HCT116 (cell line): ENCODE measurements around the gene TNS3. TPM values are rescaled to one million over a fixed set of nuclear protein-coding genes. Genes with fewer than 3 reads are reported as not detected.

ENCODE experiments used
- ATAC-seq: fragments of 200-7000 bp; cut with Tn5 transposase; 2 replicates; pipeline ENCODE4 v1.9.1; 2020; ENCODE audit warnings: mild to moderate bottlenecking, moderate library complexity
- BruUV-seq: library from RNA; stranded (reverse); fragments of 400-500 nt; replicated peaks from 2 replicates; lab custom pipeline; 2021; lab: Mats Ljungman, UMichigan
- CTCF ChIA-PET: fragments of 300-600 bp; sonication (Branson Sonifier 250); formaldehyde crosslinking; loops from one replicate; lab custom pipeline; 2021; ENCODE audit warnings: antibody characterized with exemption; lab: Charles Lee
- POLR2A ChIA-PET: fragments of 300-600, 350-600 bp; sonication (Branson Sonifier 250); formaldehyde crosslinking; loops from one replicate; lab custom pipeline; 2021; ENCODE audit warnings: antibody characterized with exemption; lab: Charles Lee
- RAD21 ChIA-PET, 2 experiments: fragments of 300-600 bp; sonication (Branson Sonifier 250); formaldehyde crosslinking; loops; one replicate each; lab custom pipeline; 2023; ENCODE audit warnings: low total read pairs in 2 of 2; ENCODE audit not compliant: uncharacterized antibody in 2 of 2, unreplicated experiment in 2 of 2, low non-redundant PET in 1 of 2; lab: Charles Lee
- DNase-seq: peaks from one replicate; pipeline ENCODE4 v3.0.0-alpha.2; 2010; ENCODE audit warnings: low read depth, low spot score
- H2AFZ ChIP-seq: fragments of 200-600 bp; shearing (Covaris generic), sonication (generic); 2 replicates; pipeline ENCODE4 v1.6.1; 2017; ENCODE audit warnings: low read depth, mixed run types, mixed read lengths, antibody characterized with exemption, low read length; ENCODE audit not compliant: poor library complexity, severe bottlenecking
- H3K27ac ChIP-seq: 2 replicates; pipeline ENCODE4 v1.5.1; 2012; ENCODE audit warnings: low read depth, low read length
- H3K27me3 ChIP-seq: fragments of 200-600 bp; sonication (generic); 2 replicates; pipeline ENCODE4 v1.6.1; 2016; ENCODE audit warnings: mixed run types, low read length, mixed read lengths; ENCODE audit not compliant: insufficient read depth
- H3K36me3 ChIP-seq, 2 experiments: fragments of 200-500 bp in 1 of 2; fragments of 200-600 bp in 1 of 2; sonication (Bioruptor generic) in 1 of 2; sonication (generic) in 1 of 2; 2 replicates each; pipeline versions ENCODE4 v1.5.1 to v1.6.1; 2014 to 2016; ENCODE audit warnings: low read length in 2 of 2, inconsistent platforms in 1 of 2, mixed read lengths in 1 of 2, mixed run types in 1 of 2; ENCODE audit not compliant: insufficient read depth in 2 of 2, control insufficient read depth in 1 of 2
- H3K4me1 ChIP-seq, 2 experiments: fragments of 200-600 bp in 1 of 2; sonication (generic) in 1 of 2; 2 replicates each; pipeline versions ENCODE4 v1.5.1 to v1.6.1; 2012 to 2017; ENCODE audit warnings: low read length in 2 of 2, inconsistent platforms in 1 of 2, mild to moderate bottlenecking in 1 of 2, mixed read lengths in 1 of 2, mixed run types in 1 of 2, moderate library complexity in 1 of 2; ENCODE audit not compliant: insufficient read depth in 2 of 2, control insufficient read depth in 1 of 2
- H3K4me2 ChIP-seq: fragments of 200-600 bp; sonication (generic); 2 replicates; pipeline ENCODE4 v1.6.1; 2017; ENCODE audit warnings: mixed run types, low read length, mixed read lengths
- H3K4me3 ChIP-seq, 2 experiments: fragments of 200-600 bp in 1 of 2; sonication (generic) in 1 of 2; replicated peaks in 1 of 2; 2 replicates each; pipeline ENCODE4 v1.5.1; 2011 to 2016; ENCODE audit warnings: low read length in 2 of 2, control low read depth in 1 of 2, low read depth in 1 of 2, mild to moderate bottlenecking in 1 of 2, mixed read lengths in 1 of 2, mixed run types in 1 of 2
- H3K79me2 ChIP-seq: fragments of 200-600 bp; sonication (generic); 2 replicates; pipeline ENCODE4 v1.6.1; 2017; ENCODE audit warnings: mild to moderate bottlenecking, mixed run types, low read length, moderate library complexity, mixed read lengths; ENCODE audit not compliant: insufficient read depth
- H3K9ac ChIP-seq: fragments of 200-600 bp; sonication (generic); 2 replicates; pipeline ENCODE4 v1.6.1; 2016; ENCODE audit warnings: low read length, mixed read lengths
- H3K9me2 ChIP-seq: fragments of 200-600 bp; sonication (generic), shearing (Covaris generic); 2 replicates; pipeline ENCODE4 v1.6.1; 2017; ENCODE audit warnings: mixed run types, mild to moderate bottlenecking, moderate library complexity; ENCODE audit not compliant: insufficient read depth
- H3K9me3 ChIP-seq, 2 experiments: fragments of 200-500 bp in 1 of 2; fragments of 200-600 bp in 1 of 2; sonication (Bioruptor generic) in 1 of 2; sonication (generic) in 1 of 2; 2 replicates each; pipeline ENCODE4 v1.6.1; 2014 to 2017; ENCODE audit warnings: low read length in 2 of 2, mixed read lengths in 2 of 2, inconsistent platforms in 1 of 2, low read depth in 1 of 2, mild to moderate bottlenecking in 1 of 2, mixed run types in 1 of 2, moderate library complexity in 1 of 2; ENCODE audit not compliant: control insufficient read depth in 1 of 2, insufficient read depth in 1 of 2
- H4K20me1 ChIP-seq: fragments of 200-600 bp; sonication (generic), shearing (Covaris generic); 2 replicates; pipeline ENCODE4 v1.6.1; 2017; ENCODE audit warnings: mixed run types, mild to moderate bottlenecking, moderate library complexity; ENCODE audit not compliant: insufficient read depth
- ATF3 ChIP-seq: IDR thresholded peaks from 2 replicates; pipeline ENCODE4 v1.6.1; 2012
- CEBPB ChIP-seq: IDR thresholded peaks from 2 replicates; pipeline ENCODE4 v1.6.1; 2012; ENCODE audit warnings: low read depth
- EGR1 ChIP-seq: IDR thresholded peaks from 2 replicates; pipeline ENCODE4 v1.6.1; 2012; ENCODE audit warnings: low read depth
- EZH2 ChIP-seq: fragments of 200-600 bp; sonication (generic); IDR thresholded peaks from 2 replicates; pipeline ENCODE4 v1.6.1; 2017; ENCODE audit warnings: antibody characterized with exemption, mixed run types
- EZH2phosphoT487 ChIP-seq: fragments of 200-600 bp; IDR thresholded peaks from 2 replicates; pipeline ENCODE4 v1.6.1; 2018; ENCODE audit warnings: antibody characterized with exemption, borderline replicate concordance
- JUND ChIP-seq: IDR thresholded peaks from 2 replicates; pipeline ENCODE4 v1.6.1; 2012
- MAX ChIP-seq: IDR thresholded peaks from 2 replicates; pipeline ENCODE4 v1.6.1; 2012
- POLR2A ChIP-seq: IDR thresholded peaks from 2 replicates; pipeline ENCODE4 v1.7.0; 2011; ENCODE audit warnings: borderline replicate concordance; ENCODE audit not compliant: insufficient read depth, insufficient read length; ENCODE audit errors: extremely low read depth
- POLR2AphosphoS5 ChIP-seq: IDR thresholded peaks from 2 replicates; pipeline ENCODE4 v1.6.1; 2011; ENCODE audit warnings: mild to moderate bottlenecking, low read depth, low read length, moderate library complexity
- RAD21 ChIP-seq: IDR thresholded peaks from 2 replicates; pipeline ENCODE4 v1.6.1; 2012; ENCODE audit warnings: low read depth, mild to moderate bottlenecking
- SIN3A ChIP-seq: IDR thresholded peaks from 2 replicates; pipeline ENCODE4 v1.6.1; 2012; ENCODE audit warnings: low read depth
- SP1 ChIP-seq: IDR thresholded peaks from 2 replicates; pipeline ENCODE4 v1.6.1; 2012; ENCODE audit warnings: low read depth
- SRF ChIP-seq: IDR thresholded peaks from 2 replicates; pipeline ENCODE4 v1.6.1; 2012; ENCODE audit warnings: low read depth
- TCF7L2 ChIP-seq: IDR thresholded peaks from 2 replicates; pipeline ENCODE4 v1.7.0; 2011; ENCODE audit warnings: borderline replicate concordance, inconsistent platforms; ENCODE audit not compliant: insufficient read depth, insufficient read length; ENCODE audit errors: extremely low read depth
- YY1 ChIP-seq: IDR thresholded peaks from 2 replicates; pipeline ENCODE4 v1.6.1; 2011; ENCODE audit warnings: low read length, low read depth, moderate library complexity, mild to moderate bottlenecking; ENCODE audit not compliant: insufficient replicate concordance; ENCODE audit errors: extremely low read depth
- ZFX ChIP-seq: fragments of 450-650 bp; IDR thresholded peaks from 2 replicates; pipeline ENCODE4 v1.6.1; 2017
- ZNF274 ChIP-seq: fragments of 200-500 bp; sonication (Bioruptor generic); IDR thresholded peaks from 2 replicates; pipeline ENCODE4 v1.6.1; 2014; ENCODE audit warnings: mild to moderate bottlenecking, low read depth, low read length, inconsistent platforms
- intact Hi-C: fragments of 100-400 bp; cut with micrococcal nuclease; formaldehyde crosslinking; loops from 2 replicates; pipeline ENCODE4 v1.10.0; 2022
- total RNA-seq: library from RNA; stranded (reverse); gene quantifications from one replicate; pipeline ENCODE4 v1.2.1, GENCODE V29; 2021; ENCODE audit not compliant: unreplicated experiment
- TF ChIP-seq, protein P1 (sequence below), 3 experiments: fragments of 200-600 bp in 1 of 3; sonication (generic) in 1 of 3; IDR thresholded peaks in 2 of 3; conservative IDR thresholded peaks in 1 of 3; 2 replicates each; pipeline ENCODE4 v1.5.1; 2012 to 2017; ENCODE audit warnings: low read depth in 2 of 3, low read length in 2 of 3, antibody characterized with exemption in 1 of 3, borderline replicate concordance in 1 of 3, control low read depth in 1 of 3, mild to moderate bottlenecking in 1 of 3, mixed read lengths in 1 of 3, mixed run types in 1 of 3, moderate library complexity in 1 of 3; ENCODE audit not compliant: insufficient read depth in 1 of 3

The TNS3 gene
- total RNA-seq, 1 experiment from 2014 or later = 9.1 TPM

GRCh38 chr7:47413526-47414341, 168.2 kb downstream of the TNS3 start:
- Histone ChIP-seq H3K4me1 (peaks cover 0 to 13% of the 10 kb centered on the region in 2 experiments; a peak in 2 of 4 replicates), H3K4me2 (no peak overlapping the region)
- CTCF ChIA-PET = no interaction called here

More at GRCh38 chr7:47413526-47414341, 168.2 kb downstream of the TNS3 start:
- no peaks in the 10 kb centered on the region for H3K79me2 ChIP-seq
- DNase-seq = no peak
- no TSS peak for BruUV-seq
- TF ChIP-seq ZFX (no peak), RAD21 (no peak), SIN3A (no peak), ZNF274 (no peak), CEBPB (no peak), ATF3 (no peak), MAX (no peak), EGR1 (no peak), EZH2 (no peak), SRF (no peak), POLR2A (no peak), POLR2AphosphoS5 (no peak), EZH2phosphoT487 (no peak), JUND (no peak), YY1 (no peak), SP1 (no peak), TCF7L2 (no peak)
- TF ChIP-seq, protein P1, sequence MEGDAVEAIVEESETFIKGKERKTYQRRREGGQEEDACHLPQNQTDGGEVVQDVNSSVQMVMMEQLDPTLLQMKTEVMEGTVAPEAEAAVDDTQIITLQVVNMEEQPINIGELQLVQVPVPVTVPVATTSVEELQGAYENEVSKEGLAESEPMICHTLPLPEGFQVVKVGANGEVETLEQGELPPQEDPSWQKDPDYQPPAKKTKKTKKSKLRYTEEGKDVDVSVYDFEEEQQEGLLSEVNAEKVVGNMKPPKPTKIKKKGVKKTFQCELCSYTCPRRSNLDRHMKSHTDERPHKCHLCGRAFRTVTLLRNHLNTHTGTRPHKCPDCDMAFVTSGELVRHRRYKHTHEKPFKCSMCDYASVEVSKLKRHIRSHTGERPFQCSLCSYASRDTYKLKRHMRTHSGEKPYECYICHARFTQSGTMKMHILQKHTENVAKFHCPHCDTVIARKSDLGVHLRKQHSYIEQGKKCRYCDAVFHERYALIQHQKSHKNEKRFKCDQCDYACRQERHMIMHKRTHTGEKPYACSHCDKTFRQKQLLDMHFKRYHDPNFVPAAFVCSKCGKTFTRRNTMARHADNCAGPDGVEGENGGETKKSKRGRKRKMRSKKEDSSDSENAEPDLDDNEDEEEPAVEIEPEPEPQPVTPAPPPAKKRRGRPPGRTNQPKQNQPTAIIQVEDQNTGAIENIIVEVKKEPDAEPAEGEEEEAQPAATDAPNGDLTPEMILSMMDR (IDR thresholded peaks at IDR 0.05 in 2 of 3, conservative IDR thresholded peaks at IDR 0.05 in 1 of 3; ENCODE audit: borderline replicate concordance in 1 of 3, insufficient read depth in 1 of 3, low read depth in 2 of 3, low read length in 2 of 3) = no peak
- TF ChIP-seq, all 23 proteins: peak for 0
- no peaks in the 10 kb centered on the region for H4K20me1 ChIP-seq
- RAD21 ChIA-PET = no interaction called here
- H3K27me3 ChIP-seq = no peaks in the 10 kb centered on the region
- no peak overlapping the region for H3K4me3 ChIP-seq
- no peaks in the 10 kb centered on the region for H3K9me2 ChIP-seq
- ATAC-seq = no peak
- POLR2A ChIA-PET = no interaction called here
- no peak overlapping the region for H3K9ac ChIP-seq
- no peak overlapping the region for H2AFZ ChIP-seq
- H3K27ac ChIP-seq = no peak overlapping the region
- intact Hi-C loops = no loop called here
- no peaks in the 10 kb centered on the region for H3K9me3 ChIP-seq
- H3K36me3 ChIP-seq = no peaks in the 10 kb centered on the region
